Epithelial cell of proximal tubule (primary cell): Measurements from ENCODE around the gene MCAT. TPM values are rescaled to one million over a fixed set of nuclear protein-coding genes. Genes with fewer than 3 reads are reported as not detected.

Experiments
- DNase-seq: peaks from one replicate; pipeline ENCODE4 v3.0.0-alpha.2; 2011; ENCODE audit warnings: low read depth
- H3K4me3 ChIP-seq: 2 replicates; pipeline ENCODE4 v1.5.1; 2011; ENCODE audit warnings: low read depth, mild to moderate bottlenecking, low read length
- total RNA-seq: library from RNA; depleted of rRNA; stranded (reverse); fragments of >200 nt; gene quantifications from 2 replicates; pipeline ENCODE4 v1.2.3, GENCODE V29; 2015
- TF ChIP-seq, protein P1 (sequence below): conservative IDR thresholded peaks from 2 replicates; pipeline ENCODE4 v1.5.1; 2012; ENCODE audit warnings: low read depth, mild to moderate bottlenecking, low read length

The MCAT gene
- total RNA-seq, 1 donor from 2014 or later: 31.9 TPM

DNA sequence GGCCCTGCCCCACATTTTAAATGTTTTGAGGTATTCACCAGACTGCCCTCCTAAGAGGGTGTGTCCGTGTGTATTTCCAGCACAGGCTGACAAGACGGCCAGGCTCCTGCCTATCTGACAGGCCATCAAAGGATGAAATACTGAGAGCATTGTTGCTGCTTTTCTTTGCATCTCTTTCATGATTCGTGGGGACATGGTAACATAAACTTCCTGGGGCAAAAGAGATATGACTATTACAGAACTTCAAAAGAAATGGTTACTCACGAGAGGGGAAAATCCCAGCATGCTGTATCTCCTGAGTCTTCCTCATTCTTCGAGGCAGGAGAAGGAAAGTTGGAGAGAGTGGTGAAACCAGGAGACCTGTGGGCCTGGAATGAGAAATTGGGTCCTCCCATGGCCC, 43.0 kb downstream of the MCAT start:
- no peak overlapping the region for H3K4me3 ChIP-seq
- TF ChIP-seq, protein P1, sequence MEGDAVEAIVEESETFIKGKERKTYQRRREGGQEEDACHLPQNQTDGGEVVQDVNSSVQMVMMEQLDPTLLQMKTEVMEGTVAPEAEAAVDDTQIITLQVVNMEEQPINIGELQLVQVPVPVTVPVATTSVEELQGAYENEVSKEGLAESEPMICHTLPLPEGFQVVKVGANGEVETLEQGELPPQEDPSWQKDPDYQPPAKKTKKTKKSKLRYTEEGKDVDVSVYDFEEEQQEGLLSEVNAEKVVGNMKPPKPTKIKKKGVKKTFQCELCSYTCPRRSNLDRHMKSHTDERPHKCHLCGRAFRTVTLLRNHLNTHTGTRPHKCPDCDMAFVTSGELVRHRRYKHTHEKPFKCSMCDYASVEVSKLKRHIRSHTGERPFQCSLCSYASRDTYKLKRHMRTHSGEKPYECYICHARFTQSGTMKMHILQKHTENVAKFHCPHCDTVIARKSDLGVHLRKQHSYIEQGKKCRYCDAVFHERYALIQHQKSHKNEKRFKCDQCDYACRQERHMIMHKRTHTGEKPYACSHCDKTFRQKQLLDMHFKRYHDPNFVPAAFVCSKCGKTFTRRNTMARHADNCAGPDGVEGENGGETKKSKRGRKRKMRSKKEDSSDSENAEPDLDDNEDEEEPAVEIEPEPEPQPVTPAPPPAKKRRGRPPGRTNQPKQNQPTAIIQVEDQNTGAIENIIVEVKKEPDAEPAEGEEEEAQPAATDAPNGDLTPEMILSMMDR: no peak
- DNase-seq: no peak

DNA sequence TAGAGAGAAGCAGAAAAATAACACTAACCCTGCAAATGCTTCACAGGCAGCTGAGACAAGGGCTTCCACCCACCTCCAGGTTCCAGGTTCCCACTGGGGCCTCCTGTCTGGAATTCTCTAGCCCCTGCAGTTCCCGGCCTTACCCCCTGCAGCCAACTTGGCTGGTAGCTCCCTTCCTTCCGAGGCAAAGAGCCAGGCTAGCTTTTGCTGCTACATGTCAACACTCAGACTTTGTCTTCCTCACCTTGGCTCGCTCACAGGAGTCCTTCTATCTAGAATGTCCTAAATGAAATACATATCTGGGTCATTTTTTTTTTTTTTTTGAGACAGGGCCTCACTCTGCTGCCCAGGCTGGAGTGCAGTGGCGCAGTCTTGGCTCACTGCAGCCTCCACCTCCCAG, 44.1 kb downstream of the MCAT start:
- TF ChIP-seq, protein P1: no peak
- no peak overlapping the region for H3K4me3 ChIP-seq
- DNase-seq: no peak

DNA sequence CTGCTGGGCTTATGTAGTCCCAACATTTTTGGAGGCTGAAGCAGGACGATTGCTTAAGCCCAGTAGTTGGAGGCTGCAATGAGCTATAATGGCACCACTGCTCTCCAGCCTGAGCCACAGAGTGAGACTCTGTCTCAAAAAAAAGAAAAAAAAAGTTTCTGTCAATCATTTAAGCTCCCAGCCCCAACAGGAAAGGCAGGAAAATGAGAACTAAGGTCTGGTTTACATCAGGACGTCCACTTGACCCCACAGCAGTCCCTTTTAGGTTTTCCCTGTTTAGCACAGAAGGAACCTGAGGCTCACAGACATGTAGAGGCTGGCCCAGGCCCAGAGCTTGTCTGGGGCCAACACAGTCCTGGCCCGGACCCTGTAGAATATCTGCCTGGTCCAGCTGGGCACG, 44.8 kb downstream of the MCAT start:
- no peak overlapping the region for H3K4me3 ChIP-seq
- no peak for DNase-seq
- TF ChIP-seq, protein P1: no peak

DNA sequence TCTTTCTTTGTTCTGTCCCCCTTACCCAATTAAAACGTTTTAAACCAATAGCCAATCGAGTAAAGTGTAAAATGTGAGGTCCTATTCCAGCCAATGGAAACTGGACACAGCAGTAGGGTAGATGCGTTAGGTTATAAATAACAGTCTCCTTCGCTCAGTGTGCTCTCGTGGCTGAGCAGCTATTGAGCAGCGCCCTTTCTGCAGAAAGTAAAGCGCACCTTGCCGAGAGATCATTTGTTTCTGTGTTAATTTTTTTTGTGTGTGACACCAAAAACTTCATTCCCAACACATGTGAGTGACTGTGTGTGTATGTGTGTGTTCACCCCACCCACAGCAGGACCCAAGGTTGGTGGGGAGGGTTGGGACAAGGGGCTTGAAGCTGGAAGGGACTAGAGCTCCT, 46.8 kb downstream of the MCAT start:
- H3K4me3 ChIP-seq: no peak overlapping the region
- DNase-seq: no peak
- TF ChIP-seq, protein P1: no peak

DNA sequence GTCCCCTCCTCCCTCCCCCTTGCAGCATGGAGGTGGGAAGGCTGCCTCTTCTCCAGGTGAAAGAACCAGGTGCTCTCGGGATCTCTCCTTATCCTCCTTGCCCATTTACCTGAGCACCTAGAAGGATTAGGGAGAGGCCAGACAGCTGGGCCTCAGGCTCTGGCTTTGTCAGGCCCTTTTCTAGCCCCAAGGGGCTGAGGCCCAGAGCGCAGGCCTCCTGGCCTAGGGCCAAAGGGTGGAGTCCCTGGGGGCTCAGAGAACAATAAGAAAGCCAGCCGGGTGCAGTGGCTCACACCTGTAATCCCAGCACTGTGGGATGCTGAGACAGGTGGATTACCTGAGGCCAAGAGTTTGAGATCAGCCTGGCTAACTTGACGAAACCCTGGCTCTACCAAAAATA, 48.6 kb downstream of the MCAT start:
- DNase-seq: no peak
- TF ChIP-seq, protein P1: no peak

DNA sequence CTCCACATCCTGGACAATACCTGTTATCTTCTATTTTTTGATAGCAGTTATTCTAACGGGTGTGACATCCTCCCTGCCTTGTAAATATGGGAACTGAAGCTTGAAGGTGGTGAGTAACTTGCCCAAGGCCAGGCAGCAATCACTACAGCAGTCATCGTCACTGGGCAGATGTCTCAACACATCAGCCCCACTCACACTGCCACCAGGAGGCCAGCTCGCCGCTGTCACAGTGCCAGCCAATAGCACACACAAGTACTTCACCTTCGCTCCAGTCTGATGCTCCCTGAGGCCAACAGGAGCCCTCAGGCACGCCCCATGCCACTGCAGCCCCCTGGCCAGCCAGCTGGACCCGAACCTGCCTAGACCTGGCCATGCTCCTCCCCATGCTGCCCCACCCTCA, 49.1 kb downstream of the MCAT start:
- TF ChIP-seq, protein P1: no peak
- H3K4me3 ChIP-seq: no peak overlapping the region
- no peak for DNase-seq

More for the DNA sequence above, 48.6 kb downstream of the MCAT start:
- H3K4me3 ChIP-seq: no peak overlapping the region

DNA sequence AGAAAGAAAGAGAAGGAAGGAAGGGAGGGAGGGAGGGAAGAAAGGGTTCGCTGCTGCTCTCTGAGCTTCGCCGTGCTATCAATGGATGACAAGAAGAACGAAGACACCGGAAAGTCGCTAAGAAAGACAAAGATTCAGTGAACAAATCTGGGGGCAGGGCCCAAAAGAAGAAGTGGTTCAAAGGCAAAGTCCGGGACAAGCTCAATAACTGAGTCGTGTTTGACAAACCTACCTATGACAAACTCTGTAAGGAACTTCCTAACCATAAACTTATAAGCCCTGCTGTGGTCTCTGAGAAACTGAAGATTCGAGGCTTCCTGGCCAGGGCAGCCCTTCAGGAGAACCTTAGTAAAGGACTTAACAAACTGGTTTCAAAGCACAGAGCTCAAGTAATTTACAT, 51.1 kb downstream of the MCAT start:
- no peak overlapping the region for H3K4me3 ChIP-seq
- DNase-seq: no peak
- TF ChIP-seq, protein P1: no peak
